ENCODE data around the gene BTBD6. TPM values are rescaled to one million over a fixed set of nuclear protein-coding genes. Genes with fewer than 3 reads are reported as not detected.

Gene BTBD6
- total and polyA plus RNA-seq, 2 of the 8 experiments (the other 6 are each of a cell fraction or from before 2014, with no cell fraction given): 10.1 to 10.2 TPM

- TF ChIP-seq, protein P1, sequence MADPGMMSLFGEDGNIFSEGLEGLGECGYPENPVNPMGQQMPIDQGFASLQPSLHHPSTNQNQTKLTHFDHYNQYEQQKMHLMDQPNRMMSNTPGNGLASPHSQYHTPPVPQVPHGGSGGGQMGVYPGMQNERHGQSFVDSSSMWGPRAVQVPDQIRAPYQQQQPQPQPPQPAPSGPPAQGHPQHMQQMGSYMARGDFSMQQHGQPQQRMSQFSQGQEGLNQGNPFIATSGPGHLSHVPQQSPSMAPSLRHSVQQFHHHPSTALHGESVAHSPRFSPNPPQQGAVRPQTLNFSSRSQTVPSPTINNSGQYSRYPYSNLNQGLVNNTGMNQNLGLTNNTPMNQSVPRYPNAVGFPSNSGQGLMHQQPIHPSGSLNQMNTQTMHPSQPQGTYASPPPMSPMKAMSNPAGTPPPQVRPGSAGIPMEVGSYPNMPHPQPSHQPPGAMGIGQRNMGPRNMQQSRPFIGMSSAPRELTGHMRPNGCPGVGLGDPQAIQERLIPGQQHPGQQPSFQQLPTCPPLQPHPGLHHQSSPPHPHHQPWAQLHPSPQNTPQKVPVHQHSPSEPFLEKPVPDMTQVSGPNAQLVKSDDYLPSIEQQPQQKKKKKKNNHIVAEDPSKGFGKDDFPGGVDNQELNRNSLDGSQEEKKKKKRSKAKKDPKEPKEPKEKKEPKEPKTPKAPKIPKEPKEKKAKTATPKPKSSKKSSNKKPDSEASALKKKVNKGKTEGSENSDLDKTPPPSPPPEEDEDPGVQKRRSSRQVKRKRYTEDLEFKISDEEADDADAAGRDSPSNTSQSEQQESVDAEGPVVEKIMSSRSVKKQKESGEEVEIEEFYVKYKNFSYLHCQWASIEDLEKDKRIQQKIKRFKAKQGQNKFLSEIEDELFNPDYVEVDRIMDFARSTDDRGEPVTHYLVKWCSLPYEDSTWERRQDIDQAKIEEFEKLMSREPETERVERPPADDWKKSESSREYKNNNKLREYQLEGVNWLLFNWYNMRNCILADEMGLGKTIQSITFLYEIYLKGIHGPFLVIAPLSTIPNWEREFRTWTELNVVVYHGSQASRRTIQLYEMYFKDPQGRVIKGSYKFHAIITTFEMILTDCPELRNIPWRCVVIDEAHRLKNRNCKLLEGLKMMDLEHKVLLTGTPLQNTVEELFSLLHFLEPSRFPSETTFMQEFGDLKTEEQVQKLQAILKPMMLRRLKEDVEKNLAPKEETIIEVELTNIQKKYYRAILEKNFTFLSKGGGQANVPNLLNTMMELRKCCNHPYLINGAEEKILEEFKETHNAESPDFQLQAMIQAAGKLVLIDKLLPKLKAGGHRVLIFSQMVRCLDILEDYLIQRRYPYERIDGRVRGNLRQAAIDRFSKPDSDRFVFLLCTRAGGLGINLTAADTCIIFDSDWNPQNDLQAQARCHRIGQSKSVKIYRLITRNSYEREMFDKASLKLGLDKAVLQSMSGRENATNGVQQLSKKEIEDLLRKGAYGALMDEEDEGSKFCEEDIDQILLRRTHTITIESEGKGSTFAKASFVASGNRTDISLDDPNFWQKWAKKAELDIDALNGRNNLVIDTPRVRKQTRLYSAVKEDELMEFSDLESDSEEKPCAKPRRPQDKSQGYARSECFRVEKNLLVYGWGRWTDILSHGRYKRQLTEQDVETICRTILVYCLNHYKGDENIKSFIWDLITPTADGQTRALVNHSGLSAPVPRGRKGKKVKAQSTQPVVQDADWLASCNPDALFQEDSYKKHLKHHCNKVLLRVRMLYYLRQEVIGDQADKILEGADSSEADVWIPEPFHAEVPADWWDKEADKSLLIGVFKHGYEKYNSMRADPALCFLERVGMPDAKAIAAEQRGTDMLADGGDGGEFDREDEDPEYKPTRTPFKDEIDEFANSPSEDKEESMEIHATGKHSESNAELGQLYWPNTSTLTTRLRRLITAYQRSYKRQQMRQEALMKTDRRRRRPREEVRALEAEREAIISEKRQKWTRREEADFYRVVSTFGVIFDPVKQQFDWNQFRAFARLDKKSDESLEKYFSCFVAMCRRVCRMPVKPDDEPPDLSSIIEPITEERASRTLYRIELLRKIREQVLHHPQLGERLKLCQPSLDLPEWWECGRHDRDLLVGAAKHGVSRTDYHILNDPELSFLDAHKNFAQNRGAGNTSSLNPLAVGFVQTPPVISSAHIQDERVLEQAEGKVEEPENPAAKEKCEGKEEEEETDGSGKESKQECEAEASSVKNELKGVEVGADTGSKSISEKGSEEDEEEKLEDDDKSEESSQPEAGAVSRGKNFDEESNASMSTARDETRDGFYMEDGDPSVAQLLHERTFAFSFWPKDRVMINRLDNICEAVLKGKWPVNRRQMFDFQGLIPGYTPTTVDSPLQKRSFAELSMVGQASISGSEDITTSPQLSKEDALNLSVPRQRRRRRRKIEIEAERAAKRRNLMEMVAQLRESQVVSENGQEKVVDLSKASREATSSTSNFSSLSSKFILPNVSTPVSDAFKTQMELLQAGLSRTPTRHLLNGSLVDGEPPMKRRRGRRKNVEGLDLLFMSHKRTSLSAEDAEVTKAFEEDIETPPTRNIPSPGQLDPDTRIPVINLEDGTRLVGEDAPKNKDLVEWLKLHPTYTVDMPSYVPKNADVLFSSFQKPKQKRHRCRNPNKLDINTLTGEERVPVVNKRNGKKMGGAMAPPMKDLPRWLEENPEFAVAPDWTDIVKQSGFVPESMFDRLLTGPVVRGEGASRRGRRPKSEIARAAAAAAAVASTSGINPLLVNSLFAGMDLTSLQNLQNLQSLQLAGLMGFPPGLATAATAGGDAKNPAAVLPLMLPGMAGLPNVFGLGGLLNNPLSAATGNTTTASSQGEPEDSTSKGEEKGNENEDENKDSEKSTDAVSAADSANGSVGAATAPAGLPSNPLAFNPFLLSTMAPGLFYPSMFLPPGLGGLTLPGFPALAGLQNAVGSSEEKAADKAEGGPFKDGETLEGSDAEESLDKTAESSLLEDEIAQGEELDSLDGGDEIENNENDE (IDR thresholded peaks at IDR 0.05; ENCODE audit: insufficient replicate concordance, low read length): no peak
- TF ChIP-seq KDM4A (IDR thresholded peaks at IDR 0.05; ENCODE audit: low read depth, low read length, severe bottlenecking): no peak
- TF ChIP-seq HDAC2 (IDR thresholded peaks at IDR 0.05; ENCODE audit: borderline replicate concordance in 1 of 2, low read depth in 2 of 2, low read length in 2 of 2): no peak
- no peak for TF ChIP-seq TBP (IDR thresholded peaks at IDR 0.05; ENCODE audit: low read depth, low read length)
- TF ChIP-seq EP300 (IDR thresholded peaks at IDR 0.05; ENCODE audit: borderline replicate concordance in 1 of 2, low read depth in 2 of 2, low read length in 2 of 2): no peak
- no peak for TF ChIP-seq NRF1 (IDR thresholded peaks at IDR 0.05; ENCODE audit: low read depth, low read length)
Observed at GRCh38 chr14:105285174-105285573, 36.8 kb downstream of the BTBD6 start (continued).

Measured in H1 (cell line).